Measurements from ENCODE around the gene XRCC2. TPM values are rescaled to one million over a fixed set of nuclear protein-coding genes. Genes with fewer than 3 reads are reported as not detected.

The XRCC2 gene

GRCh38 chr7:152600266-152600665 is 75.7 kb downstream of the XRCC2 start:
- no peaks in the 10 kb centered on the region for H3K79me1 ChIP-seq (replicated peaks; ENCODE audit: low read length, poor library complexity, severe bottlenecking)
- H3K4me2 ChIP-seq (ENCODE audit: low read length, poor library complexity, severe bottlenecking) = no peak overlapping the region
- no peak overlapping the region for H4K91ac ChIP-seq (ENCODE audit: low read length)
- H3K23ac ChIP-seq (ENCODE audit: low read length in 2 of 2) = no peak overlapping the region
- H2AFZ ChIP-seq (ENCODE audit: low read depth, low read length) = no peak overlapping the region
- H3K9me3 ChIP-seq (ENCODE audit: control insufficient read depth, low read length) = no peaks in the 10 kb centered on the region
- no peaks in the 10 kb centered on the region for H3K36me3 ChIP-seq (ENCODE audit: control insufficient read depth in 1 of 2, insufficient read depth in 2 of 2, low read depth in 1 of 2, low read length in 2 of 2)
- 93% methylated on average over 5 of the region's 5 CpGs for whole genome bisulfite sequencing
- no peak overlapping the region for H3K9ac ChIP-seq (ENCODE audit: low read length)
- H2AK5ac ChIP-seq (ENCODE audit: low read length, severe bottlenecking) = no peak overlapping the region
- no peak overlapping the region for H3K27ac ChIP-seq (ENCODE audit: low read length, poor library complexity, severe bottlenecking)
- H2BK120ac ChIP-seq (ENCODE audit: low read depth, low read length) = no peak overlapping the region
- no peak overlapping the region for H3K4ac ChIP-seq (ENCODE audit: low read depth in 1 of 2, low read length in 2 of 2)
- no peak overlapping the region for H2BK12ac ChIP-seq (ENCODE audit: low read length in 2 of 2)
- H3K4me1 ChIP-seq (ENCODE audit: control insufficient read depth, insufficient read depth, low read depth, low read length) = no peaks in the 10 kb centered on the region
- H3K4me3 ChIP-seq (ENCODE audit: insufficient read depth in 1 of 2, low read depth in 1 of 2, low read length in 2 of 2) = no peak overlapping the region
- no peak overlapping the region for H2BK15ac ChIP-seq (ENCODE audit: low read depth, poor library complexity, severe bottlenecking)
- no peak for DNase-seq
- H3K18ac ChIP-seq (ENCODE audit: low read depth in 1 of 2, low read length in 2 of 2) = no peak overlapping the region
- H4K8ac ChIP-seq (ENCODE audit: low read length) = no peak overlapping the region
- no peak overlapping the region for H3K14ac ChIP-seq (ENCODE audit: low read length in 2 of 2)
- no peak overlapping the region for H2BK5ac ChIP-seq (ENCODE audit: low read depth, low read length, poor library complexity, severe bottlenecking)
- H3K27me3 ChIP-seq (ENCODE audit: control insufficient read depth in 1 of 2, insufficient read depth in 1 of 2, low read length in 2 of 2) = no peaks in the 10 kb centered on the region

DNA sequence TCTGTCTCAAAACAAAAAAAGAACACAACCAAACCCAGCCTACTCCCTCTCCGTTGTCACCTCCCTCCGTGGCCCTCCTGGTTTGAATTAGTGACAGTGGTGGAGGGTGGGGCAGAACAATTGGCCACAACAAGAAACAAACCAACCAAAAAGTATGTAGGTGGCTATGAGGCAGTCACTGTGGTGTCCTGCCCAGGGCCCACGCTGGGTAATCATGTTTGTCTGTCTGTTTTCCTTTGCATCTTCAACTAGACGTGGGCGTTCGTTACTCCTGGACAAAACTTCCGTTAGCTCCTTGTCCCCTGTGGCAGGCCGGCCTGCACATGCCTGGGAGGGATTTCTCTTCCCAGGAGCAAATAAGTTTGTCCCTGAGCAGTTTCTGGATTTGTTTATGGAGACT is 78.4 kb downstream of the XRCC2 start:
- H2BK12ac ChIP-seq (ENCODE audit: low read length in 2 of 2) = no peak overlapping the region
- no peak overlapping the region for H3K4ac ChIP-seq (ENCODE audit: low read depth in 1 of 2, low read length in 2 of 2)
- H2BK120ac ChIP-seq (ENCODE audit: low read depth, low read length) = no peak overlapping the region
- no peaks in the 10 kb centered on the region for H3K4me1 ChIP-seq (ENCODE audit: control insufficient read depth, insufficient read depth, low read depth, low read length)
- no peak overlapping the region for H3K9ac ChIP-seq (ENCODE audit: low read length)
- H2AFZ ChIP-seq (ENCODE audit: low read depth, low read length) = no peak overlapping the region
- H3K9me3 ChIP-seq (ENCODE audit: control insufficient read depth, low read length) = no peaks in the 10 kb centered on the region
- 82% methylated on average over 6 of the region's 8 CpGs for WGBS
- H4K8ac ChIP-seq (ENCODE audit: low read length) = no peak overlapping the region
- no peak overlapping the region for H2AK5ac ChIP-seq (ENCODE audit: low read length, severe bottlenecking)
- H3K4me3 ChIP-seq (ENCODE audit: insufficient read depth in 1 of 2, low read depth in 1 of 2, low read length in 2 of 2) = no peak overlapping the region
- no peaks in the 10 kb centered on the region for H3K79me1 ChIP-seq (replicated peaks; ENCODE audit: low read length, poor library complexity, severe bottlenecking)
- no peak overlapping the region for H3K18ac ChIP-seq (ENCODE audit: low read depth in 1 of 2, low read length in 2 of 2)
- no peaks in the 10 kb centered on the region for H3K27me3 ChIP-seq (ENCODE audit: control insufficient read depth in 1 of 2, insufficient read depth in 1 of 2, low read length in 2 of 2)
- H3K4me2 ChIP-seq (ENCODE audit: low read length, poor library complexity, severe bottlenecking) = no peak overlapping the region
- no peak for DNase-seq
- H3K23ac ChIP-seq (ENCODE audit: low read length in 2 of 2) = no peak overlapping the region
- H3K36me3 ChIP-seq (ENCODE audit: control insufficient read depth in 1 of 2, insufficient read depth in 2 of 2, low read depth in 1 of 2, low read length in 2 of 2) = no peaks in the 10 kb centered on the region
- H3K14ac ChIP-seq (ENCODE audit: low read length in 2 of 2) = no peak overlapping the region
- H3K27ac ChIP-seq (ENCODE audit: low read length, poor library complexity, severe bottlenecking) = no peak overlapping the region
- no peak overlapping the region for H2BK5ac ChIP-seq (ENCODE audit: low read depth, low read length, poor library complexity, severe bottlenecking)
- no peak overlapping the region for H4K91ac ChIP-seq (ENCODE audit: low read length)
- no peak overlapping the region for H2BK15ac ChIP-seq (ENCODE audit: low read depth, poor library complexity, severe bottlenecking)

GRCh38 chr7:152596824-152597223 is 79.1 kb downstream of the XRCC2 start:
- no peak overlapping the region for H4K8ac ChIP-seq (ENCODE audit: low read length)
- no peaks in the 10 kb centered on the region for H3K4me1 ChIP-seq (ENCODE audit: control insufficient read depth, insufficient read depth, low read depth, low read length)
- no peak overlapping the region for H2BK120ac ChIP-seq (ENCODE audit: low read depth, low read length)
- H3K4me3 ChIP-seq (ENCODE audit: insufficient read depth in 1 of 2, low read depth in 1 of 2, low read length in 2 of 2) = no peak overlapping the region
- no peaks in the 10 kb centered on the region for H3K27me3 ChIP-seq (ENCODE audit: control insufficient read depth in 1 of 2, insufficient read depth in 1 of 2, low read length in 2 of 2)
- H3K9me3 ChIP-seq (ENCODE audit: control insufficient read depth, low read length) = no peaks in the 10 kb centered on the region
- no peak overlapping the region for H2BK15ac ChIP-seq (ENCODE audit: low read depth, poor library complexity, severe bottlenecking)
- H2BK5ac ChIP-seq (ENCODE audit: low read depth, low read length, poor library complexity, severe bottlenecking) = no peak overlapping the region
- H3K14ac ChIP-seq (ENCODE audit: low read length in 2 of 2) = no peak overlapping the region
- no peak overlapping the region for H3K4ac ChIP-seq (ENCODE audit: low read depth in 1 of 2, low read length in 2 of 2)
- 95% methylated on average over 1 of the region's 2 CpGs for WGBS
- no peak overlapping the region for H4K91ac ChIP-seq (ENCODE audit: low read length)
- H3K18ac ChIP-seq (ENCODE audit: low read depth in 1 of 2, low read length in 2 of 2) = no peak overlapping the region
- H2AFZ ChIP-seq (ENCODE audit: low read depth, low read length) = no peak overlapping the region
- H3K9ac ChIP-seq (ENCODE audit: low read length) = no peak overlapping the region
- H3K4me2 ChIP-seq (ENCODE audit: low read length, poor library complexity, severe bottlenecking) = no peak overlapping the region
- H2AK5ac ChIP-seq (ENCODE audit: low read length, severe bottlenecking) = no peak overlapping the region
- H3K27ac ChIP-seq (ENCODE audit: low read length, poor library complexity, severe bottlenecking) = no peak overlapping the region
- no peak overlapping the region for H3K23ac ChIP-seq (ENCODE audit: low read length in 2 of 2)
- H3K36me3 ChIP-seq (ENCODE audit: control insufficient read depth in 1 of 2, insufficient read depth in 2 of 2, low read depth in 1 of 2, low read length in 2 of 2) = no peaks in the 10 kb centered on the region
- no peak overlapping the region for H2BK12ac ChIP-seq (ENCODE audit: low read length in 2 of 2)
- DNase-seq = no peak
- no peaks in the 10 kb centered on the region for H3K79me1 ChIP-seq (replicated peaks; ENCODE audit: low read length, poor library complexity, severe bottlenecking)

Small RNAs within 50 kb of the gene (small RNA-seq; reads per million reads assigned to genes)
- gene RF00568 (ENCODE audit: low read depth) = not detected
